ENCODE measurements around the gene MMD. TPM values are rescaled to one million over a fixed set of nuclear protein-coding genes. Genes with fewer than 3 reads are reported as not detected.

Gene MMD
- total RNA-seq, 1 donor from 2014 or later, result 16.7 TPM

- Histone ChIP-seq H3K9me3 (no peaks in the 10 kb centered on the region), H3K4me1 (peaks cover 7% of the 10 kb centered on the region), H3K4me3 (no peak overlapping the region), H3K27ac (no peak overlapping the region), H3K36me3 (no peaks in the 10 kb centered on the region), H3K27me3 (no peaks in the 10 kb centered on the region)
- DNase-seq (ENCODE audit: extremely low spot score in 2 of 2), result no peak
- TF ChIP-seq POLR2A (IDR thresholded peaks at IDR 0.05) (no peak), POLR2AphosphoS5 (IDR thresholded peaks at IDR 0.05; ENCODE audit: insufficient read depth in 1 of 2, low read depth in 1 of 2) (no peak)
- TF ChIP-seq, protein P1, sequence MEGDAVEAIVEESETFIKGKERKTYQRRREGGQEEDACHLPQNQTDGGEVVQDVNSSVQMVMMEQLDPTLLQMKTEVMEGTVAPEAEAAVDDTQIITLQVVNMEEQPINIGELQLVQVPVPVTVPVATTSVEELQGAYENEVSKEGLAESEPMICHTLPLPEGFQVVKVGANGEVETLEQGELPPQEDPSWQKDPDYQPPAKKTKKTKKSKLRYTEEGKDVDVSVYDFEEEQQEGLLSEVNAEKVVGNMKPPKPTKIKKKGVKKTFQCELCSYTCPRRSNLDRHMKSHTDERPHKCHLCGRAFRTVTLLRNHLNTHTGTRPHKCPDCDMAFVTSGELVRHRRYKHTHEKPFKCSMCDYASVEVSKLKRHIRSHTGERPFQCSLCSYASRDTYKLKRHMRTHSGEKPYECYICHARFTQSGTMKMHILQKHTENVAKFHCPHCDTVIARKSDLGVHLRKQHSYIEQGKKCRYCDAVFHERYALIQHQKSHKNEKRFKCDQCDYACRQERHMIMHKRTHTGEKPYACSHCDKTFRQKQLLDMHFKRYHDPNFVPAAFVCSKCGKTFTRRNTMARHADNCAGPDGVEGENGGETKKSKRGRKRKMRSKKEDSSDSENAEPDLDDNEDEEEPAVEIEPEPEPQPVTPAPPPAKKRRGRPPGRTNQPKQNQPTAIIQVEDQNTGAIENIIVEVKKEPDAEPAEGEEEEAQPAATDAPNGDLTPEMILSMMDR (IDR thresholded peaks at IDR 0.05), result no peak
- intact Hi-C loops (cut with DNase I), result loop anchor here (10.0 kb wide), 1 partner anchor 348 kb away; no protein-coding TSS in a partner anchor
Measured at GRCh38 chr17:55342800-55343585, 78.6 kb downstream of the MMD start.

Other genes with a start within 250 kb of the MMD start
- 14.7 TPM for gene HLF, start 156.9 kb downstream of the MMD start, total RNA-seq
- not detected for gene SMIM36, start 89.6 kb upstream of the MMD start, total RNA-seq

Measured in vagina (tissue), 2 donors.